ENCODE results near the gene SMYD5.

- TF ChIP-seq CTCF (IDR thresholded peaks at IDR 0.05; ENCODE audit: extremely low read depth in 1 of 2, insufficient read depth in 1 of 2, low read depth in 1 of 2, low read length in 2 of 2) = no peak
- no peak for TF ChIP-seq POLR2A (IDR thresholded peaks at IDR 0.05; ENCODE audit: low read depth, low read length)
- TF ChIP-seq POLR2AphosphoS5 (IDR thresholded peaks at IDR 0.05; ENCODE audit: insufficient read depth, low read depth, low read length) = no peak
- TF ChIP-seq MYC (IDR thresholded peaks at IDR 0.05; ENCODE audit: low read depth, low read length) = no peak
- TF ChIP-seq EZH2 (IDR thresholded peaks at IDR 0.05; ENCODE audit: borderline replicate concordance, low read depth, low read length, severe bottlenecking) = no peak
- TF ChIP-seq MAX (IDR thresholded peaks at IDR 0.05; ENCODE audit: insufficient read depth, insufficient read length) = no peak
- no peak for TF ChIP-seq JUN (IDR thresholded peaks at IDR 0.05; ENCODE audit: borderline replicate concordance, insufficient read depth, insufficient read length, low read depth)
Measured at GRCh38 chr2:73243884-73244570, 30.0 kb downstream of the SMYD5 start.
